Activated CD4-positive, CD25-positive, alpha-beta regulatory T cell treated with anti-CD3 and anti-CD28 coated beads, Interleukin-2, amount 50 U/mL, for 16 hours (primary cell): ENCODE data around the gene DAB2IP.

ENCODE experiments used
- DNase-seq: peaks from one replicate; pipeline ENCODE4 v3.0.0-alpha.2; 2020; ENCODE audit warnings: low read depth, low spot score

Gene DAB2IP

GRCh38 chr9:121662891-121663580 is 11.6 kb downstream of the DAB2IP start:
- DNase-seq, result no peak

- no peak for DNase-seq
Measured at GRCh38 chr9:121663591-121663990, 12.2 kb downstream of the DAB2IP start.

GRCh38 chr9:121666294-121666693 is 14.9 kb downstream of the DAB2IP start:
- no peak for DNase-seq

GRCh38 chr9:121667214-121667613 is 15.8 kb downstream of the DAB2IP start:
- DNase-seq, result no peak

- no peak for DNase-seq
Measured at GRCh38 chr9:121667890-121668289, 16.5 kb downstream of the DAB2IP start.

GRCh38 chr9:121670431-121670830 is 19.0 kb downstream of the DAB2IP start:
- no peak for DNase-seq

- no peak for DNase-seq
Measured at GRCh38 chr9:121671612-121672155, 20.2 kb downstream of the DAB2IP start.

- no peak for DNase-seq
Measured at GRCh38 chr9:121672213-121672612, 20.8 kb downstream of the DAB2IP start.

GRCh38 chr9:121672986-121673385 is 21.6 kb downstream of the DAB2IP start:
- no peak for DNase-seq

GRCh38 chr9:121673576-121673975 is 22.1 kb downstream of the DAB2IP start:
- no peak for DNase-seq

- no peak for DNase-seq
Measured at GRCh38 chr9:121674017-121674416, 22.6 kb downstream of the DAB2IP start.

- no peak for DNase-seq
Measured at GRCh38 chr9:121674952-121675351, 23.5 kb downstream of the DAB2IP start.

- DNase-seq, result no peak
Measured at GRCh38 chr9:121675381-121675780, 23.9 kb downstream of the DAB2IP start.

GRCh38 chr9:121675969-121676822 is 24.8 kb downstream of the DAB2IP start:
- no peak for DNase-seq

GRCh38 chr9:121676926-121677325 is 25.5 kb downstream of the DAB2IP start:
- DNase-seq, result no peak

GRCh38 chr9:121678501-121679022 is 27.1 kb downstream of the DAB2IP start:
- DNase-seq, result no peak

- no peak for DNase-seq
Measured at GRCh38 chr9:121679901-121680635, 28.6 kb downstream of the DAB2IP start.

- no peak for DNase-seq
Measured at GRCh38 chr9:121681404-121681803, 30.0 kb downstream of the DAB2IP start.

- DNase-seq, result no peak
Measured at GRCh38 chr9:121682201-121682600, 30.8 kb downstream of the DAB2IP start.

GRCh38 chr9:121682926-121683515 is 31.6 kb downstream of the DAB2IP start:
- no peak for DNase-seq

GRCh38 chr9:121683652-121684051 is 32.2 kb downstream of the DAB2IP start:
- no peak for DNase-seq
